Umbilical cord (tissue), 2 donors: ENCODE results near the gene NEUROD2. TPM values are rescaled to one million over a fixed set of nuclear protein-coding genes. Genes with fewer than 3 reads are reported as not detected.

Source experiments
- DNase-seq: peaks from one replicate; pipeline ENCODE4 v3.0.0-alpha.2; 2015; ENCODE audit warnings: low spot score
- total RNA-seq: library from RNA; depleted of rRNA; stranded (reverse); fragments of >200 nt; gene quantifications from one replicate; pipeline ENCODE4 v1.2.3, GENCODE V29; 2014; ENCODE audit warnings: low replicate concordance; ENCODE audit not compliant: insufficient read depth

Gene NEUROD2
- 1.4 TPM for total RNA-seq

- no peak for DNase-seq
These were observed at the start of gene NEUROD2 for GRCh38 chr17:39607851-39608130. Gene NEUROD2, minus strand, starts transcription at chr17:39607920. Its CDS starts 1,321 bp downstream, at chr17:39606599.

GRCh38 chr17:39655105-39655504 is 47.4 kb upstream of the NEUROD2 start:
- DNase-seq = no peak

GRCh38 chr17:39653662-39654331 is 46.1 kb upstream of the NEUROD2 start:
- no peak for DNase-seq

GRCh38 chr17:39653316-39653661 is 45.6 kb upstream of the NEUROD2 start:
- DNase-seq = no peak

GRCh38 chr17:39652587-39653315 is 45.0 kb upstream of the NEUROD2 start:
- DNase-seq = peak; percentile 75

GRCh38 chr17:39651923-39652586 is 44.3 kb upstream of the NEUROD2 start:
- no peak for DNase-seq

GRCh38 chr17:39650121-39650579 is 42.4 kb upstream of the NEUROD2 start:
- DNase-seq = no peak

GRCh38 chr17:39648616-39649366 is 41.1 kb upstream of the NEUROD2 start:
- no peak for DNase-seq

- no peak for DNase-seq
These were observed 39.5 kb upstream of the NEUROD2 start for GRCh38 chr17:39647256-39647655.

GRCh38 chr17:39643271-39643670 is 35.6 kb upstream of the NEUROD2 start:
- DNase-seq = no peak

- no peak for DNase-seq
These were observed 34.8 kb upstream of the NEUROD2 start for GRCh38 chr17:39642291-39643074.

GRCh38 chr17:39641883-39642282 is 34.2 kb upstream of the NEUROD2 start:
- no peak for DNase-seq

GRCh38 chr17:39641097-39641496 is 33.4 kb upstream of the NEUROD2 start:
- no peak for DNase-seq

- no peak for DNase-seq
These were observed 32.9 kb upstream of the NEUROD2 start for GRCh38 chr17:39640591-39641031.

- no peak for DNase-seq
These were observed 32.1 kb upstream of the NEUROD2 start for GRCh38 chr17:39639566-39640458.

GRCh38 chr17:39639043-39639442 is 31.3 kb upstream of the NEUROD2 start:
- no peak for DNase-seq

- no peak for DNase-seq
These were observed 30.6 kb upstream of the NEUROD2 start for GRCh38 chr17:39638317-39638716.

- DNase-seq = peak; percentile 92
These were observed 29.4 kb upstream of the NEUROD2 start, which contains the start of gene STARD3 for GRCh38 chr17:39636927-39637736. Gene STARD3, plus strand, starts transcription at chr17:39637144. Its CDS starts 16,388 bp downstream, at chr17:39653532.

- DNase-seq = no peak
These were observed 28.8 kb upstream of the NEUROD2 start for GRCh38 chr17:39636587-39636926.
